Uterus (tissue), 4 donors: Measurements from ENCODE around the gene CRHR2. TPM values are rescaled to one million over a fixed set of nuclear protein-coding genes. Genes with fewer than 3 reads are reported as not detected.

Experiments used
- DNase-seq, 2 donors: peaks; one replicate each; pipeline ENCODE4 v3.0.0-alpha.2; 2019 to 2020
- H3K27ac ChIP-seq, 2 donors: fragments of 200-600 bp; sonication (generic); 1 replicate in 1 of 2; 2 replicates in 1 of 2; pipeline ENCODE4 v1.5.1; 2016 to 2018
- H3K27me3 ChIP-seq, 2 donors: fragments of 200-600 bp; sonication (generic); one replicate each; pipeline ENCODE4 v1.5.1; 2018 to 2019; ENCODE audit warnings: control low read depth in 1 of 2
- H3K36me3 ChIP-seq, 2 donors: fragments of 200-600 bp; sonication (generic); one replicate each; pipeline ENCODE4 v1.5.1; 2019; ENCODE audit warnings: control low read depth in 1 of 2
- H3K4me1 ChIP-seq, 2 donors: fragments of 200-600 bp; sonication (generic); one replicate each; pipeline ENCODE4 v1.5.1; 2018 to 2019; ENCODE audit warnings: control low read depth in 1 of 2
- H3K4me3 ChIP-seq, 2 donors: fragments of 200-600 bp; sonication (generic); 1 replicate in 1 of 2; 2 replicates in 1 of 2; pipeline ENCODE4 v1.5.1; 2018 to 2019; ENCODE audit warnings: mild to moderate bottlenecking in 1 of 2
- H3K9me3 ChIP-seq, 2 donors: fragments of 200-600 bp; sonication (generic); one replicate each; pipeline ENCODE4 v1.5.1; 2019; ENCODE audit warnings: control low read depth in 1 of 2
- CTCF ChIP-seq, 4 experiments: fragments of 200-600 bp in 2 of 4; fragments of 450-650 bp in 2 of 4; sonication (generic) in 2 of 4; IDR thresholded peaks; one replicate each; pipeline ENCODE4 v1.5.1; 2016 to 2019; ENCODE audit warnings: antibody characterized with exemption in 4 of 4, mild to moderate bottlenecking in 2 of 4, moderate library complexity in 1 of 4
- POLR2A ChIP-seq, 2 donors: fragments of 450-650 bp; IDR thresholded peaks; one replicate each; pipeline ENCODE4 v1.6.1; 2016; ENCODE audit warnings: antibody characterized with exemption in 2 of 2, mild to moderate bottlenecking in 1 of 2, moderate library complexity in 1 of 2
- intact Hi-C: fragments of 100-400 bp; cut with DNase I; formaldehyde crosslinking; loops from one replicate; pipeline ENCODE4 v1.15.1; 2023; ENCODE audit warnings: low total_unique reads
- total RNA-seq, 4 donors: library from RNA; depleted of rRNA in 3 of 4; stranded (reverse); fragments of >200 nt in 3 of 4; gene quantifications; one replicate each; pipeline versions ENCODE4 v1.1.0 to v1.2.4, GENCODE V29; 2014 to 2023
- donor health status: DM: yes; HTN: yes; CAD: no.

The CRHR2 gene
- total RNA-seq, 4 donors from 2014 or later: 0.27 TPM; not detected in 3

GRCh38 chr7:30613366-30614325 lies 68.6 kb downstream of the CRHR2 start:
- Histone ChIP-seq H3K4me3 (no peak overlapping the region), H3K27ac (no peak overlapping the region), H3K27me3 (no peaks in the 10 kb centered on the region), H3K9me3 (no peaks in the 10 kb centered on the region), H3K4me1 (no peaks in the 10 kb centered on the region), H3K36me3 (no peaks in the 10 kb centered on the region)
- intact Hi-C loops: no loop called here
- DNase-seq: no peak
- no peak for TF ChIP-seq POLR2A (IDR thresholded peaks at IDR 0.05)
- no peak for TF ChIP-seq CTCF (IDR thresholded peaks at IDR 0.05)

GRCh38 chr7:30612658-30613265 lies 69.5 kb downstream of the CRHR2 start:
- Histone ChIP-seq H3K4me1 (no peaks in the 10 kb centered on the region), H3K36me3 (no peaks in the 10 kb centered on the region), H3K9me3 (no peaks in the 10 kb centered on the region), H3K27ac (no peak overlapping the region), H3K27me3 (no peaks in the 10 kb centered on the region), H3K4me3 (no peak overlapping the region)
- DNase-seq: no peak
- no peak for TF ChIP-seq POLR2A (IDR thresholded peaks at IDR 0.05)
- no peak for TF ChIP-seq CTCF (IDR thresholded peaks at IDR 0.05)
- intact Hi-C loops: no loop called here

- H3K27ac ChIP-seq: no peak overlapping the region
- DNase-seq: no peak
- TF ChIP-seq POLR2A (IDR thresholded peaks at IDR 0.05): no peak
- no peak for TF ChIP-seq CTCF (IDR thresholded peaks at IDR 0.05)
- H3K9me3 ChIP-seq: no peaks in the 10 kb centered on the region
- intact Hi-C loops: no loop called here
- H3K4me3 ChIP-seq: no peak overlapping the region
- H3K27me3 ChIP-seq: no peaks in the 10 kb centered on the region
- no peaks in the 10 kb centered on the region for H3K4me1 ChIP-seq
- no peaks in the 10 kb centered on the region for H3K36me3 ChIP-seq
These were observed 76.4 kb downstream of the CRHR2 start for GRCh38 chr7:30605832-30606231.

- Histone ChIP-seq H3K4me1 (no peaks in the 10 kb centered on the region), H3K36me3 (no peaks in the 10 kb centered on the region), H3K27ac (no peak overlapping the region), H3K27me3 (no peaks in the 10 kb centered on the region), H3K9me3 (no peaks in the 10 kb centered on the region), H3K4me3 (no peak overlapping the region)
- intact Hi-C loops: no loop called here
- TF ChIP-seq CTCF (IDR thresholded peaks at IDR 0.05) (no peak), POLR2A (IDR thresholded peaks at IDR 0.05) (no peak)
- DNase-seq: no peak
These were observed 77.4 kb downstream of the CRHR2 start for GRCh38 chr7:30604901-30605300.

Other genes with a start within 250 kb of the CRHR2 start
- 10 to 100 TPM in 3 of 4 donors, 1 to 10 TPM in 1; 9.2 to 22.1 (median 12.7) TPM for gene NOD1, start 203.7 kb downstream of the CRHR2 start, total RNA-seq
- gene GGCT, start 177.6 kb downstream of the CRHR2 start, total RNA-seq: 10 to 100 TPM in 3 of 4 donors, 1 to 10 TPM in 1; 4.9 to 35.9 (median 21.3) TPM
- gene GARS1, start 87.6 kb downstream of the CRHR2 start, total RNA-seq: 10 to 100 TPM; 33.5 to 71.2 (median 58.1) TPM
- gene INMT, start 69.7 kb upstream of the CRHR2 start, total RNA-seq: 10 to 100 TPM in 3 of 4 donors, 1 to 10 TPM in 1; 6.5 to 29.2 (median 20.0) TPM
- gene MINDY4, start 89.0 kb upstream of the CRHR2 start, total RNA-seq: 10 to 100 TPM; 14.7 to 23.8 (median 16.9) TPM
- 100 to 1,000 TPM in 3 of 4 donors, 10 to 100 TPM in 1; 69.6 to 477 (median 370) TPM for gene AQP1, start 229.4 kb upstream of the CRHR2 start, total RNA-seq